Skin of body (tissue), 2 donors: ENCODE data around the gene RRM1. TPM values are rescaled to one million over a fixed set of nuclear protein-coding genes. Genes with fewer than 3 reads are reported as not detected.
"Not testable (repeated sequence)": the region's sequence is repeated elsewhere in the genome, so short reads cannot be mapped to it uniquely, and the experiment has no call there.

Source experiments
- DNase-seq: peaks from one replicate; lab custom pipeline; 2025; lab: John Stamatoyannopoulos, UW
- total RNA-seq: library from RNA; depleted of rRNA; stranded (reverse); fragments of >200 nt; gene quantifications from one replicate; pipeline ENCODE4 v1.2.3, GENCODE V29; 2014

The RRM1 gene
- total RNA-seq, 1 donor from 2014 or later, result 70.9 TPM

DNA sequence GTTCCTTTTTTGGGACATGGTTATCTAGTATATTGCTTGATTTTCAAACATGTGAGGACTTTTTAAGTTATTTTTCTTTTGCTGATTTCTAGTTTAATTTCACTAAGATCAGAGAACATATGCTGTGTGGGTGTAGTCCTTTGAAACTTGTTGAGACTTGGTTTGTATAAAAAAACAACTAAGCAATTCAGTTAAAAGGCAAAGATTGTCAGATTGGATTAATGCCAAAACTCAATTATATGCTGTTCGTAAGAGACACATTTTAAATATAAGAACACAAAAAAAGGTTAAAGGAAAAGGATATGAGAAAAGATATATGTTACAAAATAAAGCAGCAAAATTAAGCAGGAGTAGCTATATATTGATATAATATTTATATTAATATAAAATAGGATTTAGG is 17.8 kb upstream of the RRM1 start:
- DNase-seq, result peak; percentile 10

DNA sequence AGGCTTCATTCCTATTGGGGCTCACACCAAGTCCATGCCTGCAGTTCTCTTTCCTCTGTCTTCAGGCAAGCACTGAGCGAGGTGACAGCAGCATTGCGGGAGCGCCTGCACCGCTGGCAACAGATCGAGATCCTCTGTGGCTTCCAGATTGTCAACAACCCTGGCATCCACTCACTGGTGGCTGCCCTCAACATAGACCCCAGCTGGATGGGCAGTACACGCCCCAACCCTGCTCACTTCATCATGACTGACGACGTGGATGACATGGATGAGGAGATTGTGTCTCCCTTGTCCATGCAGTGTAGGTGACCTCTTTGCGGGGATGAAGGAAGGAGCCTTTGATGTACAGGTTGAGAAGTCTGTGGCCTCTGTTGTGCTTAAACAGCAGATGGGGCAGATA is 11.4 kb upstream of the RRM1 start:
- no peak for DNase-seq

DNA sequence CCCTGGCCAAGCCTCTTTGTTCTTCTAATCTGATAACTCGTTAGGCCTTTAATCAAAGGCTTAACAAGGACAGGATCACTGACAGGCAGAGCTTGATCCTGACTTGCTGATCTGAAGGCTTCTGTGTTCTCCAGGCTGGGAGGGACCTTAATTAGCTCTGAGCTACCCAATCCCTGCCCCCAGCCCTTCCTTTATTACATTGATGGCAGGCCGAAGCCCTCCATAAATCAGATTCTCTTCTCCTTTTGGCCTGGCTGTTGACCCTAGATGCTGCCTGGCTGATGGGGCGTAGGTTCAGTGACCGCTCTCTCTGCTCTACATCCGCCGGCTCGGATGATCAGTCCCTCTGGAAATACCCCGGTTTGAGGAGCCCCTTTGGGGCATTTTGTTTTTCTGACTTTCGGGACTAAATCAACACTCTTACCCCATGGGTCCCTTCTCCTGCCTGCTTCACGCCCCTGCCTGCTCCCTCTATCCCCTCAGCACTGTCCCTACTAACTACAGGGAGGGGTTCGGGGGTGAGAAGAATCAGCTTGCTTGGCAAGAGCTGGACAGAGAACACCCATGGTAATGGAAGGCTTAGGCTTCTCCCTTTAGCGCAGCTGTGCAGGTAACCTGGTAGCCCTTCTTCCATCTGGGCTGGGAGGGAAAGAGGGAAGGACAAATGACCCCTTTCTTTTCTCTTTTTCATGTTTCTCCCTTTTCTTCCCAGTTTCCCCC is 10.0 kb upstream of the RRM1 start:
- DNase-seq, result no peak

DNA sequence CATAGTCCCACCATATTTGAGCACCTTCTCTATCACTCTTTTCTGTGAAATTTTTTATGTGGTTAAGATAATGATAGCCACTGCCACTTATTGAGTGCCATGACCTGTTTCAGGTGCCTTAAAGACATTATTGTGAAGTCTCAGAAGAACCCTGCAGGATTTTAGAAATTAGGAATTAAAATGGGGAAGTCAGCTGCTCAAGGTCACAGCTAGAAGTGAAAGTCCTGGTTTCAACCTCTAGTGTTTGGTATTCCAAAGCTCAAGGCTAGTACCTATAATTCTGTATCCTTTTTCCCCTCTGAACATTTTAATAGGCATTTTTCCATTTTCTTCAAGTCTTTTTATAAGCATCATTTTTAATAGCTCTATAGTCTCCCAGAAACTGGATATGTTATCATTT is 9.0 kb upstream of the RRM1 start:
- no peak for DNase-seq

DNA sequence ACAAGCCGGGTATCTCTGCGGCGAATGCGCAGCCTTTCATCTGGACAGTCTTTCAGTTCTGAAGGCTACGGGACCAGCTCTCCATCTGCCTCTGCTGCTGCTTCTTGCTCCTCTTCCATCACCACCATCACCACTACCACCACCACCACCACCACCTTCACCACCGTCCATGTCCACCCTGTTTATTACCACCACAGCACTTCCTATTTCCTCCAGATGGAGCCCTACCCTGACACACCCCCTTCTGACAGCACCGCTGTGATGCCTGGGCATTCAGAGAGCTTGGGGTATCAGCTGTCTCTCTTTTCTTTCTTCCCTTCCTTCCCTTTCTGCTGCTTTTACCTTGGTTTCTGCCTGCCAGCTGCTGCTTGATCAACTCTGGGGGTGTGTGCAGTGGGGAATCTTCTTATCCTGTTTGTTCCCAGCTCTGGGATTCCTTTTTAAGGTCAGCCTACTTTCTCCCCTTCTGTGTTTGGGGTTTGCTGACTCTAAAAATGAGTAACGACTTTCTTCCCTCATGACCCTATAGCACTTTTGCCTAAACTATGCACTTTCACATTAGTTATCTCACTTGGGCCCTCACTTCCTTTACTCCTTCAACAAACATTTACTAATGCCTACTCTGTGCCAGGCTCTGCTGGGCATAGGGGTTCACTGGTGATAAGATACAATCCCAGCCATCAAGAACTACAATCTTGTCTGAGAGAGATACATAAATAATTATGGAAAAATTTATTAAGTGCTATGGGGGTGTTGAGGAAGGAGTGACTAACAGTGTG is 7.8 kb upstream of the RRM1 start:
- DNase-seq, result no peak

DNA sequence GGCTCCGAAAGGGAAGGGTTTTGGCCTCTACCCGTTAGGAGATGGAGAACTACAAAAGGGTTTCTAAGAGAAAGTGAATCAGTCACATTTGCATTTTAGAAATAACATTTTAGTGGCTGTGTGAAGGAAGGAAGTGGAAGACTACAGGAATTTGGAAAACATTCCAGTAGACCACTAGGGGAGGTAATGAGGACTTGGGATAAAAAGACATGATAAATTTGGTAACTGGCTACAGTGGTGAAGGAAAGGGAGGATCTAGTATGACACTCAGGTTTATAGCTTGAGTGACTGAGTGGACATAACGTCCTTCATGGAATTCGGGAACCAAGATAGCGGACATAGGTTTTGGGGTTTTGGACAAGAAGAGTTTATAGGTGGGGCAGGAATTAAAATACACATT is 7.0 kb upstream of the RRM1 start:
- no peak for DNase-seq

DNA sequence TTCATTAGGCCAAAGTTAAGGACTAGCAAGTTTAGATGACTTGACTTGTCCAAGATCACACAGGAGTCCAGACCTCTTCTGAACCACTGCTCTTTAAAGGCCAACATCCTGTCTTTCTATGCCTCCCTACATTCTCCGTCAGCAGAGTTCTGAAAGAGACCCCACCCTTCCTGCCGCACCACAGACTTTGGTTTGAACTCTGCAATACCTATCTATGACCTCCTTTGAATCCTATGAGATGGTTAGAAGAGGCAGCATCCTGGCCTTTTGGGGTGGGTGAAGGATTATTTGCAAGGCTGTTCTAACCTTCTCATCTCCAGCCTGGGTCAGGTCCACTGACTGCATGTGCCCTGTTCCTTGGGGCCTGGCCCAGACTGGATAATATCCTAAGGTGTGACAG is 4.3 kb upstream of the RRM1 start:
- DNase-seq, result no peak

DNA sequence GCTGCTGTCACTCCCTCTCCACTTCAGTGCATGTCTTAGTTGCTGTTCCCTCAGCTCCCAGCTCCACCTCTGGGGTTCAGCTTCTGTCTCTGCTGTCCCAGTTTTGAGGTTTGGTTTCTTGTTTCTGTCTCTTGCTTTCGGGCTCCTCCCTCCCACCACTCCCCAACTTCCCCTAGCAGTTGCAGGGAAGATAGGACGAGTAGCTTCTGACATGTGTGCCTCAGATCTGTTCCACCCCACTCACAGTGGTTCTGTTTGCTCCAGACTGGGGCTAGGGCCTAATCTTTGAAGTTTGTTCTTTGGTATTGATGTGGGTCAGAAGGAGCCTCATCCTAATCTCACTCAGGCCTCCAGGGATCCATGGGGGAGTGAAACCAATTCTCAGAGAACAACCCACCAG is 2.6 kb upstream of the RRM1 start:
- DNase-seq, result no peak

DNA sequence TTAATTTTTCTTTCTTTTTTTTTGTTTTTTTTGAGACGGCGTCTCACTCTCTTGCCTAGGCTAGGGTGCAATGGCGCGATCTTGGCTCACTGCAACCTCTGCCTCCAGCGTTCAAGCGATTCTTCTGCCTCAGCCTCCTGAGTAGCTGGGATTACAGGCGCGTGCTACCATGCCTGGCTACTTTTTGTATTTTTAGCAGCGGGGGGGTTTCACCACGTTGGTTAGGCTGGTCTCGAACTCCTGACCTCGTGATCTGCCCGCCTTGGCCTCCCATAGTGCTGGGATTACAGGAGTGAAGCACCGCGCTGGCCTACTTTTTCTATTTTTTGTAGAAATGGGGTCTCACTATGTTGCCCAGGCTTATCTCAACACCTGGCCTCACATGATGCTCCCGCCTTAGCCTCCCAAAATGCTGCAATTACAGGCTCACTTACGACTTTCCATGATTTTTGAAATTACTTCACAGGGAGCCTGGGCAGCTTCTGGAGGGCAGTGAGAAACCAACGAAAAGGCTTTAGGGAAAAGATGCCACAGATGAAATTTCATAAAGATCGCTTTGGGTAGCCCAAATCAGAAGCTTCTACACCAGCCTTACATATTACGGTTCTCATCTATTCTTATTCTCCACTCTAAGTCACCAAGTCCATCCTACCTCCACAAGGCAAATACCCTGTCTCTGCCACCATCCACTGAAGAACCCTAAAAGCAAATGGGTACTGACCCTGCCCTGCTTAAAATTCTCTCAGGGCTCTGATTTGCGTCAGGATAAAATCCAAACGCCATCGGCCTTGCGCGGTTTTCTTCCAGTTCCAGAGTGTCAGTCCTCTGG is 866 bp upstream of the RRM1 start:
- peak; percentile 40 for DNase-seq

DNA sequence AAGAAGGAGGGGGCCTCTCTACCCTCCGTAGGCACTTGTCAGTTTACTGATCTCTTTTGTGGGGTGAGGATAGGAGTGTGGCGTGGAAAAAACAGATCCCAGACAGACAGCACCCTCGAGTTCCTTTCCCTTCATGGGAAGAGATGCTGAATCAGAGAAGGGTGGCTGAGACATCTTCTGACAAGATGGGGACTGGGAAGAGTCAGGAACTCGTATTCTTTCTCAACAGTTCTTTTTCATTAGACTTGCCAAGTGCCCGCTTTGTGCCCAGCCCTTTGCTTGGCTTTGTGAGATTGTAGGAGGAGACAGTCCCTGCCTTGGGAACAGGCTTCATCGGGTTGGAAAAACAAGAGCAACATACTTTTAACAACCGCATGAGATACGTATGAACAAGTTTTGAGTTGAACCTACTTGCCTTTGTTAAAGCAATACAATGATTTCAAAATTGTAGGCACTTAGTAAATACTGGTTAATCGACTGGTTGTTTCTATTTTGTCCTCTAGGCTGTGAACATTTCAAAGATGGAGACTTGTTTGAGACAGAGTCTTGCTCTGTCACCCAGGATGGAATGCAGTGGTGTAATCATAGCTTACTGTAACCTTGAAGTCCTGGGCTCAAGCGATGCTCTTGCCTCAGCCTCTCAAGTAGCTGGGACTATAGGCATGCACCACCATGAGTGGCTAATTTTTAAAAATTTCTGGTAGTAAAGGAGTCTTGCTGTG is 1.1 kb downstream of the RRM1 start:
- DNase-seq, result no peak

DNA sequence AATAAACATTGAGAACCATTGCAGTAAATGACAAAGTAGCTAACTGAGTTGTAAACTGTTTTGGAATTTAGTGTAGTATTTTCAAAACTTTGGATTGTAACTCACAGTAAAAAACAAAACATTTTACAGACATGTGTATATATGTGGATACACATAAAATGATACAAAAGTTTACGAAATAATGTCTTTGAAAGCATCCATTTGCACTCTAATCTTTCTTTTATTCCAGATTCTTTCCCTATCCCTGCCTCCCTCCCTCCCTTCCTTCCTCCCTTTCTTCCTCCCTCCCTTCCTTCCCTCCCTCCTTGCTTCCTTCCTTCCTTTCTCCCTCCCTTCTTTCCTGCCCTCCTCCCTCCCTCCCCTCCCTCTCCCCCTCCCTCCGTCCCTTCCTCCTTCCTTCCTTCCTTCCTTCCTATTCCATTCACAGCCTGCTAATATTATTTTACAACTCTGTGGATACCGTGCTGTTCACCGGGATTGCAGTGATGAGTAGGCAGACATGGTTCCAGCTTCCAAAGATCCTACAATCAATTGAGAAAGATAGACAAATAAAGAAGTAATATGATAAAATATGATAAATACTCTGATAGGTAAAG is 3.5 kb downstream of the RRM1 start:
- DNase-seq, result no peak

DNA sequence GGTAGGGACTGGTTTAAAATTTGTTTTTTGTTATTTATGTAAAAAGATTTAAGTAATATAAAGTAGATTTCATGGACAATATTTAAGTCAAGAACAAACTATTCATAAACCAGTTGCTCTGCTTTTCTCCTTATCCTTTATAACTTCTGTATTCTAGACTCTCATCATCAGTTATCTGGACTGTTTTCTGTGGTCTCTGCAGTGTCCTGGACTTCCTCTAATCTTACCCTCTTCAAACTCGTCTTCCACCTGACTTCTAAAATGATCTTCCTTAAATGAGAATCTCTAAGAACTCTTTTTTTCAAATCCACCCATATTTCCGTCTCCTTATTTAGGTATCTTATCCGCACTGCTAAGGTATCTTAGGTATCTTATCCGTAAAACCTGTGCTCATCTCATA is 8.1 kb downstream of the RRM1 start:
- no peak for DNase-seq

DNA sequence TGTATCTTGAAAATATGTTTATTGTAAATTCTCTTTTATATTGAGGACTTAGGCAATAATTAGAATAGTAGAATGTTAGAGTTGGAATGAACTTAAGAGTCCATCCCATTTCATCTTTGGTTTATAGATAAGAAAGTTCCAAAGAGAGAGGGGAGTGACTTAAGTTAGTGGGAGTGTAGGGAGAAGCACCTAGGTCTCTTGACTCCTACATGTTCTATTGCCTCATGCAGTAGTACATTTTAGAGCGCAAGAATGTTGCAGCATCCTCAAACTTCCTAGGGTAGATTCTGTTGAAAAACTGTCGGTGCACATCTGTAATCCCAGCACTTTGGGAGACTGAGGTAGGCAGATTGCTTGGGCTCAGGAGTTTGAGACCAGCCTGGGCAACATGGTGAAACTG is 8.7 kb downstream of the RRM1 start:
- DNase-seq, result no peak

DNA sequence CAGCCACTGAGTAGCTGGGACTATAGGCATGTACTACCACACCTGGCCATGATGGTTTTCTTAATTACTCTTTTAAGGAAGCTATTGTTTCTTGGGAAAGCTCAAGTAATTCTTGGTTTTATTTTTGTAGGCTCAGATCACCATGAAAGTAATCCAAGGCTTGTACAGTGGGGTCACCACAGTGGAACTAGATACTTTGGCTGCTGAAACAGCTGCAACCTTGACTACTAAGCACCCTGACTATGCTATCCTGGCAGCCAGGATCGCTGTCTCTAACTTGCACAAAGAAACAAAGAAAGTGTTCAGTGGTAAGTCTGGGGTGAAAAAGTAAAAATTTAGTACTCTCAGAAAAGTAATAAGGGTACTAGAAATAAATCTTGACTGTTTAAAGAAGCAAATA is 11.3 kb downstream of the RRM1 start:
- no peak for DNase-seq

DNA sequence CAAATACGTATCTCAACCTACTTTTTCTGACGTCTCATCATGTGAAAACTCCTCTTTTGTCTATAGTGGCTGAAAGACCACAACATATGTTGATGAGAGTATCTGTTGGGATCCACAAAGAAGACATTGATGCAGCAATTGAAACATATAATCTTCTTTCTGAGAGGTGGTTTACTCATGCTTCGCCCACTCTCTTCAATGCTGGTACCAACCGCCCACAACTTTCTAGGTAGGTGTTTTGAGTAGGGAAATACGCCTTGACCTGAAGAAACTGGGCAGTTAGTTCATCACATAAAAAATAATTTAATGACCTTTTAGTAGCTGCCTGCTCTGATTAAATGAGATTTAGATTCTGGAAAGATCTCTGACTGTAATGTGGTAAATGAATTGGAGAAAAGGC is 17.2 kb downstream of the RRM1 start:
- no peak for DNase-seq

DNA sequence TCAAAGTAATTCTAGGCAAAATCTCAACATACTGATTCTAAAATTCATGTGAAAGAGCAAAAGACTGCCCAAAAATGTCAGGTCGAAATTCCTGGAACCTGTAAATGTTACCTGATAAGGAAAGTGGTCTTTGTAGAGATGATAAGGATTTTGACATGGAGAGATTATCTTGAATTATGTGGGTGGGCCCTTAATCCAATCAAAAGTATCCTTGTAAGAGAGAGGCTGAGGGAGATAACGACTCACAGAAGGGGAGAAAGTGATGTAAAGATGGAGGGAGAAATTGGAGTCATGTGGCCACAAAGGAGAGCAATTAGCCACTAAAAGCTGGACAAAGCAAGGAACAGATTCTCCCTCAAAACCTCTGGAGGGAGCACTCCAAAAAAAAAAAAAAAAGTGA is 20.5 kb downstream of the RRM1 start:
- DNase-seq, result no peak

DNA sequence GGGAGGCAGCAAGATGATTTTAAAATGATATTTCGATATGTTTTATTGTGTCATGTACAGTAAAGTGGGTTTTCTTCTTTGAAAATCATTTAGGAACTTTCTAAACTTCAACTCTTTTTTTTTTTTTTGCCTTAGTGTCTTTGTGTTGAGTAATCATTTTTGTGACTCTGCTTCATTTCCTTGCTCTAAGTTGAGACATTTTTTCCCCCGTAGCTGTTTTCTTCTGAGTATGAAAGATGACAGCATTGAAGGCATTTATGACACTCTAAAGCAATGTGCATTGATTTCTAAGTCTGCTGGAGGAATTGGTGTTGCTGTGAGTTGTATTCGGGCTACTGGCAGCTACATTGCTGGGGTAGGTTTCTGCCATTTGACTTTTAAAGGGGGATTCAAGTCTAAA is 23.5 kb downstream of the RRM1 start:
- no peak for DNase-seq

DNA sequence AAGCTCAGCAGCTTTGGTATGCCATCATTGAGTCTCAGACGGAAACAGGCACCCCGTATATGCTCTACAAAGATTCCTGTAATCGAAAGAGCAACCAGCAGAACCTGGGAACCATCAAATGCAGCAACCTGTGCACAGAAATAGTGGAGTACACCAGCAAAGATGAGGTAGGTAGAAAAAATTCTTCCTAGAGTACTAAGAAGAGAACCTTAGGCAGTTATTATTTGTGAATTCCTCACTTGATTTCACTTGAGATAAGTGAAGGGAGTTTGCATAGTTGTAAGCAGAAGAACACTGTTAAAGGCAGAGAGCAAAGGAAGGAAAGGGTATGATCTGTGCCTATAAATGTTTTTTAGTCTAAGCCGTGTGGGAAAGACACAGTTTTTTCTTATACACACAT is 28.6 kb downstream of the RRM1 start:
- no peak for DNase-seq

DNA sequence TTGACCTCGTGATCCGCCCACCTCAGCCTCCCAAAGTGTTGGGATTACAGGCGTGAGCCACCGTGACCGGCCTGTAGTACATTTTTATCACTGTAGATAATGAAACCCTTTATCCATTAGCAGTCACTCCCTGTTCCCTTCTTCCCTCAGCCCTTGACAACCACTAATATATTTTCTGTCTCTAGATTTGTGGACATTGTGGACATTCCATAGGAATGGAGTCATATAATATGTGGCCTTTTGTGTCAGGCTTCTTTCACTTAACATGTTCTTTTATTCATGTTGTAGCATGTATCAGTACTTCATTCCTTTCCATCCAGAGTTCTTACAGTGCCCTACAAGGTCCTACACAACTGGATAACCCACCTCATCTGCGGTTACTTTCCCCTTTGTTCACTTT is 30.5 kb downstream of the RRM1 start:
- no peak for DNase-seq

DNA sequence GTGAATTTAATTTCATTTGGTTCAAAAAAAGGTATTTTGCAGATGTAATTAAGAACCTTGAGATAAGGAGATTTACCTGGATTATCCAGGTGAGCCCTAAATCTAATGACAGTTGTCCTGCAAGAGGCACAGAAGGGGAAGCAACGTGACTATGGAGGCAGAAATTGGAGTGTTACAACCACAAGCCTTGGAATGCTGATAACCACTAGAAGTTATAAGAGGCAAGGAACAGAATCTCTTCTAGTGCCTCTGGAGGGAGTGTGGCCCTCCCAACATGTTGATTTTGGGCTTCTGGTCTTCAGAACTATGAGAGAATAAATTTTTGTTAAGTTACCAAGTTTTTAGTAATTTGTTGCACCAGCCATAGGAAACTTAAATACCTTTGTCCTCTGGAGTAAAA is 32.8 kb downstream of the RRM1 start:
- DNase-seq, result no peak

DNA sequence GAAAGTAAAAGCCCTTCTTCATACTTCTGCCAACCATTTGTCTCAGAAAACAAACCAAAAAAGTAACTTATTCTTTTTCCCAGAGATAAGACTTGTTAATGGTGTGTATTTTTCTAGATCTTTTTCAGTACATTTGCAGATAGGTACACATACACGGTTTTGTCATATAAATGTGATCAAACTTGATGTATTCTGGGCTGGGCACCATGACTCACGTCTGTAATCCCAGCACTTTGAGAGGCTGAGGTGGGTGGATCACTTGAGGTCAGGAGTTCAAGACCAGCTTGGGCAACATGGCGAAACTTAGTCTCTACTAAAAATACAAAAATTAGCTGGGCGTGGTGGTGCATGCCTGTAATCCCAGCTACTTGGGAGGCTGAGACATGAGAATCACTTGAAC is 35.6 kb downstream of the RRM1 start:
- DNase-seq, result not testable (repeated sequence)
